Liver (tissue), 9 donors: Measurements from ENCODE around the gene CARMIL3. TPM values are rescaled to one million over a fixed set of nuclear protein-coding genes. Genes with fewer than 3 reads are reported as not detected.
A peak's percentile ranks its signal among the peaks of the same experiment; 100 is the strongest.
"Not testable (repeated sequence)": the region's sequence is repeated elsewhere in the genome, so short reads cannot be mapped to it uniquely, and the experiment has no call there.

Source experiments
- DNase-seq: peaks from one replicate; pipeline ENCODE4 v3.0.0-alpha.2; 2017; ENCODE audit warnings: low spot score
- H3K27ac ChIP-seq, 2 donors: one replicate each; pipeline ENCODE4 v1.7.0; 2013; ENCODE audit warnings: inconsistent platforms in 2 of 2, low read length in 2 of 2, control low read depth in 1 of 2, low read depth in 1 of 2, mild to moderate bottlenecking in 1 of 2
- H3K27me3 ChIP-seq, 4 donors: one replicate each; pipeline versions ENCODE4 v1.6.1 to v1.7.0; 2013; ENCODE audit warnings: low read length in 3 of 4, inconsistent platforms in 1 of 4, mild to moderate bottlenecking in 1 of 4, moderate library complexity in 1 of 4; ENCODE audit not compliant: control insufficient read depth in 4 of 4, insufficient read depth in 4 of 4
- H3K36me3 ChIP-seq, 4 donors: one replicate each; pipeline versions ENCODE4 v1.6.1 to v1.7.0; 2013; ENCODE audit warnings: low read length in 3 of 4, mild to moderate bottlenecking in 3 of 4, low read depth in 1 of 4, moderate library complexity in 1 of 4; ENCODE audit not compliant: control insufficient read depth in 4 of 4, insufficient read depth in 3 of 4
- H3K4me1 ChIP-seq, 4 donors: one replicate each; pipeline versions ENCODE4 v1.6.1 to v1.7.0; 2013; ENCODE audit warnings: low read length in 3 of 4, mild to moderate bottlenecking in 3 of 4, moderate library complexity in 1 of 4; ENCODE audit not compliant: control insufficient read depth in 4 of 4, insufficient read depth in 4 of 4
- H3K4me3 ChIP-seq, 3 donors: one replicate each; pipeline versions ENCODE4 v1.6.1 to v1.7.0; 2013; ENCODE audit warnings: low read length in 3 of 3, control low read depth in 1 of 3, low read depth in 1 of 3, mild to moderate bottlenecking in 1 of 3
- H3K9ac ChIP-seq, 2 donors: one replicate each; pipeline ENCODE4 v1.7.0; 2013; ENCODE audit warnings: low read length in 2 of 2, mild to moderate bottlenecking in 2 of 2, moderate library complexity in 2 of 2, control low read depth in 1 of 2, low read depth in 1 of 2
- H3K9me3 ChIP-seq, 4 donors: one replicate each; pipeline versions ENCODE4 v1.6.1 to v1.7.0; 2013; ENCODE audit warnings: low read length in 3 of 4; ENCODE audit not compliant: control insufficient read depth in 4 of 4
- FOXA1 ChIP-seq: IDR thresholded peaks from 2 replicates; pipeline ENCODE4 v1.6.1; 2016; ENCODE audit warnings: antibody characterized with exemption
- FOXA2 ChIP-seq: IDR thresholded peaks from 2 replicates; pipeline ENCODE4 v1.6.1; 2016; ENCODE audit warnings: antibody characterized with exemption
- HNF4A ChIP-seq, 2 donors: conservative IDR thresholded peaks; 2 replicates each; pipeline ENCODE4 v1.6.1; 2016; ENCODE audit warnings: antibody characterized with exemption in 2 of 2, mild to moderate bottlenecking in 2 of 2
- HNF4G ChIP-seq: IDR thresholded peaks from 2 replicates; pipeline ENCODE4 v1.6.1; 2016; ENCODE audit warnings: antibody characterized with exemption
- JUND ChIP-seq, 2 donors: IDR thresholded peaks; 2 replicates each; pipeline ENCODE4 v1.6.1; 2016; ENCODE audit warnings: antibody characterized with exemption in 2 of 2
- NR2F2 ChIP-seq: IDR thresholded peaks from 2 replicates; pipeline ENCODE4 v1.6.1; 2016; ENCODE audit warnings: antibody characterized with exemption
- RAD21 ChIP-seq, 2 donors: IDR thresholded peaks; 2 replicates each; pipeline ENCODE4 v1.6.1; 2016; ENCODE audit warnings: antibody characterized with exemption in 2 of 2, mild to moderate bottlenecking in 2 of 2
- RXRA ChIP-seq, 2 donors: IDR thresholded peaks; 2 replicates each; pipeline ENCODE4 v1.6.1; 2017 to 2018; ENCODE audit warnings: antibody characterized with exemption in 2 of 2, mild to moderate bottlenecking in 1 of 2
- SP1 ChIP-seq: IDR thresholded peaks from 2 replicates; pipeline ENCODE4 v1.6.1; 2018; ENCODE audit warnings: antibody characterized with exemption, mild to moderate bottlenecking
- TAF1 ChIP-seq: conservative IDR thresholded peaks from 2 replicates; pipeline ENCODE4 v1.6.1; 2016; ENCODE audit warnings: antibody characterized with exemption, mild to moderate bottlenecking
- YY1 ChIP-seq: IDR thresholded peaks from 2 replicates; pipeline ENCODE4 v1.6.1; 2016; ENCODE audit warnings: antibody characterized with exemption, mild to moderate bottlenecking
- WGBS: extraction: QIAGEN DNeasy Blood & Tissue Kit; methylation state at CpG from one replicate; pipeline ENCODE4 v1.1.7; 2013; 5-methylcytosine and 5-hydroxymethylcytosine counted together
- polyA plus RNA-seq, 2 donors: library from polyadenylated mRNA; stranded (reverse) in 1 of 2; unstranded in 1 of 2; fragments of 200-250 nt in 1 of 2; fragments of >200 nt in 1 of 2; fragmentation: Nextera tagmentation in 1 of 2; extraction: Ambion mirVana in 1 of 2; gene quantifications; one replicate each; pipeline versions ENCODE4 v1.2.1 to v1.2.3, GENCODE V29; 2013 to 2015
- total RNA-seq, 2 donors: library from RNA; depleted of rRNA; stranded (reverse); fragments of >200 nt; gene quantifications; one replicate each; pipeline ENCODE4 v1.2.3, GENCODE V29; 2014
- TF ChIP-seq, protein P1 (sequence below): IDR thresholded peaks from 2 replicates; pipeline ENCODE4 v1.6.1; 2016; ENCODE audit warnings: antibody characterized with exemption
- TF ChIP-seq, protein P2 (sequence below): IDR thresholded peaks from 2 replicates; pipeline ENCODE4 v1.6.1; 2016; ENCODE audit warnings: antibody characterized with exemption, mild to moderate bottlenecking
- TF ChIP-seq, protein P3 (sequence below): IDR thresholded peaks from 2 replicates; pipeline ENCODE4 v1.6.1; 2016; ENCODE audit warnings: antibody characterized with exemption
- TF ChIP-seq, protein P4 (sequence below): IDR thresholded peaks from 2 replicates; pipeline ENCODE4 v1.6.1; 2016; ENCODE audit warnings: antibody characterized with exemption
- donor health status: healthy.
- donor health status: healthy.
- donor health status: healthy.
- donor health status: healthy.
- donor health status: healthy.

CARMIL3 gene
- total and polyA plus RNA-seq, 4 donors, result 0.05 to 0.17 (median 0.17) TPM

DNA sequence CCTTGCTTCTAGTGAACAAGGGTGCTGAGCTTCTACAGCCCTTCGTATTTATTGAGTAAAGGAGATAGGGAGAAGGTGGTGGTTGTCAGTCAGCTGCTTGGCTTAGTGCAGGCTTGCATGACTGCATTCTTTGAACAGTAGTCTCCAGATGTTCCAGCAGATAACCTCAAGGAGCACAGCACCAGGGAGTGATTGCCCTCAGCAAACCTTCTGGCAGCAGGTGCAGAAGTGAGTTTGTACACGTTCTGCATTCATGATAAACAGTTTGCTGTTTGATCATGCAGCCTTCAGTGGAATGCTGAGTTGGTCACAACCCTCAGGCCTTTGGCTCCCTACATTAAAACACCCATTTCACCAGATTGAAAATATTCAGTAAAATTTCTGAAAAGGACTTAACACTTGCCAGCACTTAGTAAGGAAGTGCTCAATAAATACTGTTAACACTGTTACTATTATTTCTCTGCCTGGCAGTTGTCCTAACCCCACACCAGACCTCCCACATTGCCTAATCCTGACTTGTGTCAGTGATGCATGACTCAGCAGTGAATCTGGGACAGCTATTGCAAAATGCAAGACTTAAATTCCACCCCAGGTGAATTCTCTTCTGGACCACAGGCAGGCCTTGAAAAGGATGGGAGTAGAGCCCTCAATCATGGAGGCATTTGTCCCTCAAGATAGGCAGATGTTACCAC, 18.9 kb upstream of the CARMIL3 start:
- DNase-seq, result no peak
- peak overlapping the region in 1 of 2 donors; percentile 15 for H3K27ac ChIP-seq
- TF ChIP-seq RXRA (IDR thresholded peaks at IDR 0.05) (peak; percentile 64 to 79), SP1 (peak; percentile 52), HNF4G (no peak), HNF4A (conservative IDR thresholded peaks at IDR 0.05) (peak; percentile 53 to 77), FOXA1 (no peak), FOXA2 (peak; percentile 22), JUND (IDR thresholded peaks at IDR 0.05) (peak; percentile 85 to 87), NR2F2 (no peak), RAD21 (IDR thresholded peaks at IDR 0.05) (peak; percentile 26 to 44), YY1 (peak; percentile 50)
- TF ChIP-seq, protein P1, sequence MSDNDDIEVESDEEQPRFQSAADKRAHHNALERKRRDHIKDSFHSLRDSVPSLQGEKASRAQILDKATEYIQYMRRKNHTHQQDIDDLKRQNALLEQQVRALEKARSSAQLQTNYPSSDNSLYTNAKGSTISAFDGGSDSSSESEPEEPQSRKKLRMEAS, result peak; percentile 24
- TF ChIP-seq, protein P2, sequence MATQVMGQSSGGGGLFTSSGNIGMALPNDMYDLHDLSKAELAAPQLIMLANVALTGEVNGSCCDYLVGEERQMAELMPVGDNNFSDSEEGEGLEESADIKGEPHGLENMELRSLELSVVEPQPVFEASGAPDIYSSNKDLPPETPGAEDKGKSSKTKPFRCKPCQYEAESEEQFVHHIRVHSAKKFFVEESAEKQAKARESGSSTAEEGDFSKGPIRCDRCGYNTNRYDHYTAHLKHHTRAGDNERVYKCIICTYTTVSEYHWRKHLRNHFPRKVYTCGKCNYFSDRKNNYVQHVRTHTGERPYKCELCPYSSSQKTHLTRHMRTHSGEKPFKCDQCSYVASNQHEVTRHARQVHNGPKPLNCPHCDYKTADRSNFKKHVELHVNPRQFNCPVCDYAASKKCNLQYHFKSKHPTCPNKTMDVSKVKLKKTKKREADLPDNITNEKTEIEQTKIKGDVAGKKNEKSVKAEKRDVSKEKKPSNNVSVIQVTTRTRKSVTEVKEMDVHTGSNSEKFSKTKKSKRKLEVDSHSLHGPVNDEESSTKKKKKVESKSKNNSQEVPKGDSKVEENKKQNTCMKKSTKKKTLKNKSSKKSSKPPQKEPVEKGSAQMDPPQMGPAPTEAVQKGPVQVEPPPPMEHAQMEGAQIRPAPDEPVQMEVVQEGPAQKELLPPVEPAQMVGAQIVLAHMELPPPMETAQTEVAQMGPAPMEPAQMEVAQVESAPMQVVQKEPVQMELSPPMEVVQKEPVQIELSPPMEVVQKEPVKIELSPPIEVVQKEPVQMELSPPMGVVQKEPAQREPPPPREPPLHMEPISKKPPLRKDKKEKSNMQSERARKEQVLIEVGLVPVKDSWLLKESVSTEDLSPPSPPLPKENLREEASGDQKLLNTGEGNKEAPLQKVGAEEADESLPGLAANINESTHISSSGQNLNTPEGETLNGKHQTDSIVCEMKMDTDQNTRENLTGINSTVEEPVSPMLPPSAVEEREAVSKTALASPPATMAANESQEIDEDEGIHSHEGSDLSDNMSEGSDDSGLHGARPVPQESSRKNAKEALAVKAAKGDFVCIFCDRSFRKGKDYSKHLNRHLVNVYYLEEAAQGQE, result peak; percentile 33
- TF ChIP-seq, protein P3, sequence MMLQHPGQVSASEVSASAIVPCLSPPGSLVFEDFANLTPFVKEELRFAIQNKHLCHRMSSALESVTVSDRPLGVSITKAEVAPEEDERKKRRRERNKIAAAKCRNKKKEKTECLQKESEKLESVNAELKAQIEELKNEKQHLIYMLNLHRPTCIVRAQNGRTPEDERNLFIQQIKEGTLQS, result peak; percentile 90

DNA sequence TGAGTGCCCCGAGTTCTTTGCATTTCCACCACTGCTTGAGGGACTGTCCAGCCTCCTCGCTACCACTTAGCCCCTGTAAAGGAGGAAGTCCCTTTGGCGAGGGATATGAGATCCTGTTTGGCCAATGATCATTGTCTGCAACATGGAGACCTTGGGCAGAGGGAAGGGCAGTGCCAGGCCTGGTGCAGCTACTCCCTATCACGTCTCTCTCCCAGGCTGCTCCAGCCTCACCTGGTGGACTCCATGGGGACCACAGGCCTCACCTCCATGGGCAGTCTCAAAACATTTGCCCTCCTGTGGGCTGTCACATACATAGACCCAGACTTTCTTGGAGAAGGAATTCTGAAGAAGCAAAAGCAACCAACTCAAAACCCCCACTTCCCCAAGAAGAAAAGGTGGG, 16.0 kb upstream of the CARMIL3 start:
- Histone ChIP-seq H3K4me3 (peak overlapping the region in 2 of 3 donors; percentile 53 to 84), H3K4me1 (peaks cover 10 to 16% (median 13%) of the 10 kb centered on the region in 4 donors), H3K27ac (peak overlapping the region; percentile 82 to 86)
- not testable (repeated sequence) for H3K9me3 ChIP-seq, H3K9ac ChIP-seq, H3K27me3 ChIP-seq, H3K36me3 ChIP-seq, DNase-seq
- 50% methylated on average over 3 of the region's 4 CpGs for WGBS

More for the DNA sequence above, 18.9 kb upstream of the CARMIL3 start:
- Histone ChIP-seq H3K4me1 (peaks cover 10 to 16% (median 13%) of the 10 kb centered on the region in 4 donors), H3K9ac (no peak overlapping the region), H3K36me3 (no peaks in the 10 kb centered on the region), H3K9me3 (no peaks in the 10 kb centered on the region), H3K4me3 (no peak overlapping the region), H3K27me3 (no peaks in the 10 kb centered on the region)
- WGBS, result 63% methylated on average over 2 of the region's 2 CpGs

DNA sequence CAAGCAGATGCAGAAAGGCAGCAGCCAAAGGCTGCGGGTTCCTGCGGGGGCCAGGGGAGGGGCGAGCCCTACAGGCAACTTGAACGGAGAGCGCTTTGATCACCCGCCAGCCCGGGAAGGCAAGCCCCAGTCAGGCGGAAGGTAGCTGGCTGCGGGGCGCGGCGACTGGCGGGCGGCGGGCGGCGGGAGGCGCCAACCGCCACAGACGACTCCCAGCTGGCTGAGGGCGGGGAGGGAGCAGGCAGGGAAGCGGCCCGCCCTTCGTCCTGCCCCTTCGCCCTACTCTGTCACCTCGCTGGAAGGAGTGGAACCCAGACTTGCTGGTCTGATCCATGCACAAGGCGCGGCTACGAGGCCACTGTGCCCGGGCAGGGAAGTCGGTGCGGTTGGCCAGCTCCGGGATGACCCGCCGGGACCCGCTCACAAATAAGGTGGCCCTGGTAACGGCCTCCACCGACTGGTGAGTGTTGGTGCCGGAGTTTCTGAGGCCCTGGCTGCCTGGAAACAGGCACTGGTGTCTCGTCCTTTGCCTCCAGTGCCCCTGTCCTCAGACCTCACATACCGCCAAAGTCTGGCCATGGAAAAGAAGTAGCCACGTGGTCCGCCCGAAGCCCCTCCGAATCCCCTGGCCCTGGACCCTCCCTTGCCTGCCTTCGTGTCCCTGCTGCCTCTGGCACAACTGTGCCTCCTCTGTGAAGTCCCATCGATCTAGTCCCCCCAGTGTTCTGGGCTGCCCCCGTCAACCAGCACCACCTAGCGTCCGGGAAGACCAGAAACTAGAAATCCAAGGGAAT, 15.4 kb upstream of the CARMIL3 start:
- H3K4me3 ChIP-seq, result peak overlapping the region; percentile 53 to 84 (median 79)
- WGBS, result under 1% methylated on average over 50 of the region's 50 CpGs
- peak overlapping the region; percentile 82 to 86 for H3K27ac ChIP-seq
- peaks cover 10 to 16% (median 13%) of the 10 kb centered on the region in 4 donors for H3K4me1 ChIP-seq
- H3K9me3 ChIP-seq, result no peaks in the 10 kb centered on the region
- H3K9ac ChIP-seq, result peak overlapping the region; percentile 54 to 82
- no peaks in the 10 kb centered on the region for H3K36me3 ChIP-seq
- H3K27me3 ChIP-seq, result no peaks in the 10 kb centered on the region
- DNase-seq, result peak; percentile 83
- no peak for TF ChIP-seq FOXA1
- peak; percentile 8 to 51 for TF ChIP-seq RXRA (IDR thresholded peaks at IDR 0.05)
- peak; percentile 29 for TF ChIP-seq NR2F2
- TF ChIP-seq, protein P2, result peak; percentile 58
- TF ChIP-seq JUND (IDR thresholded peaks at IDR 0.05), result no peak
- TF ChIP-seq TAF1, result peak; percentile 70
- TF ChIP-seq, protein P3, result no peak
- no peak for TF ChIP-seq YY1
- TF ChIP-seq RAD21 (IDR thresholded peaks at IDR 0.05), result peak; percentile 82 to 85
- TF ChIP-seq, protein P4, sequence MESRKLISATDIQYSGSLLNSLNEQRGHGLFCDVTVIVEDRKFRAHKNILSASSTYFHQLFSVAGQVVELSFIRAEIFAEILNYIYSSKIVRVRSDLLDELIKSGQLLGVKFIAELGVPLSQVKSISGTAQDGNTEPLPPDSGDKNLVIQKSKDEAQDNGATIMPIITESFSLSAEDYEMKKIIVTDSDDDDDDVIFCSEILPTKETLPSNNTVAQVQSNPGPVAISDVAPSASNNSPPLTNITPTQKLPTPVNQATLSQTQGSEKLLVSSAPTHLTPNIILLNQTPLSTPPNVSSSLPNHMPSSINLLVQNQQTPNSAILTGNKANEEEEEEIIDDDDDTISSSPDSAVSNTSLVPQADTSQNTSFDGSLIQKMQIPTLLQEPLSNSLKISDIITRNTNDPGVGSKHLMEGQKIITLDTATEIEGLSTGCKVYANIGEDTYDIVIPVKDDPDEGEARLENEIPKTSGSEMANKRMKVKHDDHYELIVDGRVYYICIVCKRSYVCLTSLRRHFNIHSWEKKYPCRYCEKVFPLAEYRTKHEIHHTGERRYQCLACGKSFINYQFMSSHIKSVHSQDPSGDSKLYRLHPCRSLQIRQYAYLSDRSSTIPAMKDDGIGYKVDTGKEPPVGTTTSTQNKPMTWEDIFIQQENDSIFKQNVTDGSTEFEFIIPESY, result no peak
- TF ChIP-seq HNF4A (conservative IDR thresholded peaks at IDR 0.05), result peak; percentile 1 to 38
